HepG2 (cell line): Measurements from ENCODE around the gene RABEP2.

Experiments used
- HDAC2 ChIP-seq: sonication (generic); formaldehyde crosslinking; IDR thresholded peaks from 2 replicates; pipeline ENCODE4 v1.4.0; 2020; ENCODE audit warnings: missing genetic modification reagents
- PCBP2 ChIP-seq: fragments of 200-400 bp; formaldehyde crosslinking; optimal IDR thresholded peaks from 2 replicates; pipeline ENCODE3; 2018; ENCODE audit warnings: low read length, low read depth; ENCODE audit not compliant: poor library complexity, severe bottlenecking
- TIGD3 ChIP-seq: sonication (generic); formaldehyde crosslinking; IDR thresholded peaks from 2 replicates; pipeline ENCODE4 v1.5.1; 2020; ENCODE audit warnings: mild to moderate bottlenecking, missing genetic modification reagents, borderline replicate concordance

GRCh38 chr16:28904828-28905227, 20.2 kb downstream of the RABEP2 start:
- TF ChIP-seq HDAC2 (CRISPR knock-in tag) (no peak), PCBP2 (no peak), TIGD3 (CRISPR knock-in tag) (no peak)
